IMR-90 (cell line): ENCODE data around the gene PHF3. TPM values are rescaled to one million over a fixed set of nuclear protein-coding genes. Genes with fewer than 3 reads are reported as not detected.

Source experiments
- ATAC-seq: fragments of 200-7000 bp; cut with Tn5 transposase; 2 replicates; pipeline ENCODE4 v1.9.1; 2020; ENCODE audit warnings: low read depth, mild to moderate bottlenecking, moderate library complexity
- BruUV-seq: library from RNA; stranded (reverse); fragments of 400-500 nt; replicated peaks from 2 replicates; lab custom pipeline; 2021; lab: Mats Ljungman, UMichigan
- CTCF ChIA-PET: fragments of 300-600 bp; formaldehyde crosslinking; extraction: SDS; loops from one replicate; lab custom pipeline; 2021; ENCODE audit warnings: antibody characterized with exemption; lab: Yijun Ruan, JAX
- POLR2A ChIA-PET: fragments of 300-600 bp; sonication (Branson Sonifier 250); formaldehyde crosslinking; loops from one replicate; lab custom pipeline; 2022; ENCODE audit warnings: antibody characterized with exemption; ENCODE audit not compliant: unreplicated experiment; lab: Charles Lee
- DNase-seq: peaks from one replicate; pipeline ENCODE4 v3.0.0; 2013
- H2AFZ ChIP-seq: replicated peaks from 2 replicates; pipeline ENCODE3; 2013; ENCODE audit warnings: low read length, mild to moderate bottlenecking; ENCODE audit not compliant: poor library complexity
- H2AK5ac ChIP-seq: 2 replicates; pipeline ENCODE4 v1.6.1; 2013; ENCODE audit warnings: low read depth, low read length, inconsistent platforms
- H2AK9ac ChIP-seq: replicated peaks from 2 replicates; pipeline ENCODE3; 2013; ENCODE audit warnings: mild to moderate bottlenecking, low read depth, low read length, moderate library complexity; ENCODE audit not compliant: poor library complexity
- H2BK120ac ChIP-seq: 2 replicates; pipeline ENCODE4 v1.6.1; 2013; ENCODE audit warnings: low read depth, low read length, inconsistent platforms
- H2BK15ac ChIP-seq: 3 replicates; pipeline ENCODE4 v1.6.1; 2013; ENCODE audit warnings: low read depth, low read length, inconsistent platforms
- H2BK20ac ChIP-seq: 2 replicates; pipeline ENCODE4 v1.6.1; 2013; ENCODE audit warnings: low read depth, mild to moderate bottlenecking, inconsistent platforms, low read length, moderate library complexity
- H2BK5ac ChIP-seq: 2 replicates; pipeline ENCODE4 v1.6.1; 2013; ENCODE audit warnings: mild to moderate bottlenecking, low read depth, low read length, inconsistent platforms; ENCODE audit not compliant: poor library complexity, severe bottlenecking
- H3K14ac ChIP-seq: replicated peaks from 2 replicates; pipeline ENCODE4 v1.6.1; 2013; ENCODE audit warnings: low read depth, low read length, inconsistent platforms
- H3K18ac ChIP-seq: 2 replicates; pipeline ENCODE4 v1.6.1; 2013; ENCODE audit warnings: low read depth, low read length, control low read depth
- H3K23ac ChIP-seq: 2 replicates; pipeline ENCODE4 v1.6.1; 2013; ENCODE audit warnings: low read depth, low read length, inconsistent platforms
- H3K27ac ChIP-seq: 2 replicates; pipeline ENCODE4 v1.5.1; 2013; ENCODE audit warnings: mild to moderate bottlenecking, control low read depth, low read length; ENCODE audit not compliant: insufficient read depth
- H3K27me3 ChIP-seq: 2 replicates; pipeline ENCODE4 v1.6.1; 2013; ENCODE audit warnings: low read length; ENCODE audit not compliant: control insufficient read depth, insufficient read depth
- H3K36me3 ChIP-seq: 2 replicates; pipeline ENCODE4 v1.6.1; 2013; ENCODE audit warnings: low read length, mixed read lengths; ENCODE audit not compliant: control insufficient read depth, insufficient read depth
- H3K4ac ChIP-seq: 2 replicates; pipeline ENCODE4 v1.6.1; 2013; ENCODE audit warnings: low read depth, low read length, inconsistent platforms
- H3K4me1 ChIP-seq: 2 replicates; pipeline ENCODE4 v1.6.1; 2013; ENCODE audit warnings: low read length, mixed read lengths; ENCODE audit not compliant: control insufficient read depth, insufficient read depth
- H3K4me2 ChIP-seq: 2 replicates; pipeline ENCODE4 v1.6.1; 2013; ENCODE audit warnings: low read depth, mild to moderate bottlenecking, control low read depth, low read length, moderate library complexity
- H3K4me3 ChIP-seq: 2 replicates; pipeline ENCODE4 v1.5.1; 2013; ENCODE audit warnings: low read depth, mild to moderate bottlenecking, control low read depth, low read length, moderate library complexity; ENCODE audit not compliant: insufficient read depth
- H3K56ac ChIP-seq: 2 replicates; pipeline ENCODE4 v1.6.1; 2013; ENCODE audit warnings: low read length, inconsistent platforms; ENCODE audit not compliant: insufficient read depth; ENCODE audit errors: extremely low read depth
- H3K79me1 ChIP-seq, 2 experiments: 2 replicates each; pipeline ENCODE4 v1.6.1; 2013; ENCODE audit warnings: low read length in 2 of 2, inconsistent platforms in 1 of 2, low read depth in 1 of 2
- H3K9ac ChIP-seq: 2 replicates; pipeline ENCODE4 v1.6.1; 2013; ENCODE audit warnings: low read depth, low read length, control low read depth
- H3K9me1 ChIP-seq: 2 replicates; pipeline ENCODE4 v1.6.1; 2013; ENCODE audit warnings: low read length, inconsistent platforms; ENCODE audit not compliant: insufficient read depth
- H3K9me3 ChIP-seq: 2 replicates; pipeline ENCODE4 v1.6.1; 2013; ENCODE audit warnings: low read length; ENCODE audit not compliant: control insufficient read depth, insufficient read depth
- H4K20me1 ChIP-seq: 2 replicates; pipeline ENCODE4 v1.6.1; 2013; ENCODE audit warnings: low read length, inconsistent platforms; ENCODE audit not compliant: insufficient read depth
- H4K5ac ChIP-seq: 2 replicates; pipeline ENCODE4 v1.6.1; 2013; ENCODE audit warnings: mild to moderate bottlenecking, low read depth, low read length, control low read depth
- H4K8ac ChIP-seq, 2 experiments: 2 replicates each; pipeline ENCODE4 v1.6.1; 2013; ENCODE audit warnings: low read depth in 2 of 2, low read length in 2 of 2, control low read depth in 1 of 2, inconsistent platforms in 1 of 2
- H4K91ac ChIP-seq: 2 replicates; pipeline ENCODE4 v1.6.1; 2013; ENCODE audit warnings: low read depth, low read length, inconsistent platforms; ENCODE audit not compliant: insufficient read depth
- CEBPB ChIP-seq: IDR thresholded peaks from 2 replicates; pipeline ENCODE4 v1.6.1; 2012; ENCODE audit warnings: low read depth, low read length, improper control_type of control experiment
- CTCF ChIP-seq: conservative IDR thresholded peaks from 2 replicates; pipeline ENCODE4 v1.5.1; 2012; ENCODE audit warnings: mild to moderate bottlenecking, low read depth, low read length, improper control_type of control experiment
- NFE2L2 ChIP-seq: fragments of 150-350 bp; IDR thresholded peaks from 2 replicates; pipeline ENCODE4 v1.6.1; 2016; ENCODE audit warnings: low read depth, mild to moderate bottlenecking, low read length
- RAD21 ChIP-seq: IDR thresholded peaks from 2 replicates; pipeline ENCODE4 v1.6.1; 2012; ENCODE audit warnings: low read length, improper control_type of control experiment
- SMC3 ChIP-seq: fragments of 150-350 bp; IDR thresholded peaks from 2 replicates; pipeline ENCODE4 v1.6.1; 2016; ENCODE audit warnings: low read depth, mild to moderate bottlenecking, antibody characterized with exemption, low read length, moderate library complexity
- WGBS, 2 experiments: methylation state at CpG; one replicate each; pipeline versions ENCODE4 v1.1.5 to v1.1.7; 2013; ENCODE audit warnings: missing lambda C conversion rate in 2 of 2; ENCODE audit not compliant: insufficient read length in 1 of 2; ENCODE audit errors: extremely low coverage in 2 of 2; 5-methylcytosine and 5-hydroxymethylcytosine counted together
- dilution Hi-C: fragments of 300-500 bp; cut with HindIII; formaldehyde crosslinking; loops from one replicate; pipeline ENCODE4 v1.14.3; 2018; ENCODE audit warnings: low sequenced_read_pairs; ENCODE audit not compliant: unreplicated experiment
- in situ Hi-C: fragments of 300-500 bp; cut with MboI; formaldehyde crosslinking; loops from 3 replicates; pipeline ENCODE4 v1.14.3; 2019; ENCODE audit warnings: low sequenced_read_pairs, inconsistent platforms, mixed read lengths
- intact Hi-C: fragments of 100-400 bp; cut with micrococcal nuclease; formaldehyde crosslinking; loops from 2 replicates; pipeline ENCODE4 v1.10.0; 2022
- microRNA-seq, 2 experiments: library from miRNA; stranded (forward) in 1 of 2; unstranded in 1 of 2; fragments of 10-50 nt in 1 of 2; fragments of <30 nt in 1 of 2; gene quantifications in 1 of 2; microRNA quantifications in 1 of 2; one replicate each; pipeline versions ENCODE3 to v1.1.0; 2013 to 2020; ENCODE audit not compliant: insufficient read depth in 1 of 2, insufficient read length in 1 of 2, unreplicated experiment in 1 of 2
- polyA plus RNA-seq, 3 experiments: library from polyadenylated mRNA; depleted of rRNA; stranded (reverse); fragments of >200 nt; gene quantifications; 2 replicates each; pipeline ENCODE4 v1.2.3, GENCODE V29; 2012; ENCODE audit warnings: low replicate concordance in 1 of 3
- small RNA-seq, 5 experiments: library from RNA; depleted of rRNA; stranded (forward); fragments of <200 nt; gene quantifications; one replicate each; pipeline ENCODE3, GENCODE V24; 2012
- total RNA-seq: library from RNA; depleted of rRNA; stranded (reverse); fragments of >200 nt; gene quantifications from 2 replicates; pipeline ENCODE4 v1.2.3, GENCODE V29; 2012; rRNA removed

PHF3 gene
- total and polyA plus RNA-seq, 2 of the 4 experiments (the other 2 are of a cell fraction) = 5.6 to 27.8 TPM

DNA sequence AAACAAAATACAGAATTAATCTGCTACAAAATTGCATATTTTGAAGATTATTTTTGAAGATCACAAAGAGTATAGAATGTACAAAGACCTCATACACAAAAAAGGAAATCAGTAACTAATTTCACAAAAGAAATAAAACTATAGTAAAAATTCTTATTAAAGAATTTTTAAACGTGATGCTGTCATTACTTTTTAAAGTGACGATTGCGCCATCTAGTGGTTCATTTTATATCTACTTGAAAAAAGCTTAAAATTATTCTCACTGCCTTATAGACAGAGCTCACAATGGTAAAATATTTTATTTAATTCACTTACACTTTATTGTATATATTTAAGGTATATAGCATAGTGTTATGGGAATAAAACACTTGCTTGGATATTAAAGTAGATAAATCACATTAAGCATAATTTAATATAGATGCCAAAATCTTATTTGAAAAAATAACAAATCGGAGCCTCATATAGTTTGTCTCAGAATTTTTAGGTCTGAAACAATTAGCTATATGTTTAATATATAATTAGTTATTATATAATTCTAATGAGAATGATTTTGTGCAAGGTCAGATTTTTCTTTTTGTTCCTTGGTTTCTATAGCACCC lies 128.8 kb downstream of the PHF3 start:
- ATAC-seq = peak; percentile 64
- H2BK20ac ChIP-seq = no peak overlapping the region
- no peak overlapping the region for H3K4ac ChIP-seq
- no CpG with 5 or more reads among the region's 4 CpGs for WGBS, 2 experiments
- H2AK5ac ChIP-seq = no peak overlapping the region
- ChIA-PET POLR2A (no interaction called here), CTCF (interaction anchor here (0.6 to 1.6 kb wide), 8 partner anchors 11 to 414 kb away, joined by 3 to 8 read pairs (median 3); no protein-coding TSS in a partner anchor)
- no peak overlapping the region for H3K23ac ChIP-seq
- H2BK120ac ChIP-seq = no peak overlapping the region
- no peaks in the 10 kb centered on the region for H4K20me1 ChIP-seq
- H3K9me3 ChIP-seq = no peaks in the 10 kb centered on the region; the same call in 1 of the 2 replicates
- no peak overlapping the region for H2AFZ ChIP-seq
- no peak overlapping the region for H4K5ac ChIP-seq
- BruUV-seq = no TSS peak
- peak; percentile 52 for DNase-seq
- H3K9me1 ChIP-seq = no peaks in the 10 kb centered on the region
- no peak overlapping the region for H2AK9ac ChIP-seq
- no peak overlapping the region for H3K18ac ChIP-seq
- intact Hi-C loops (loop anchor here (1.0 to 2.0 kb wide), 4 partner anchors 166 to 458 kb away; no protein-coding TSS in a partner anchor), dilution Hi-C loops (no loop called here), in situ Hi-C loops (loop anchor here (5.0 kb wide), 2 partner anchors 167 to 412 kb away; no protein-coding TSS in a partner anchor)
- no peak overlapping the region for H3K27ac ChIP-seq
- H4K8ac ChIP-seq = no peak overlapping the region
- no peak overlapping the region for H3K9ac ChIP-seq
- no peak overlapping the region for H4K91ac ChIP-seq
- H3K27me3 ChIP-seq = peaks cover 4% of the 10 kb centered on the region
- H2BK5ac ChIP-seq = no peak overlapping the region
- H3K56ac ChIP-seq = no peak overlapping the region
- no peaks in the 10 kb centered on the region for H3K36me3 ChIP-seq
- H3K4me1 ChIP-seq = no peaks in the 10 kb centered on the region
- no peak overlapping the region for H3K14ac ChIP-seq
- peak; percentile 56; the same call in 1 of the 2 replicates for TF ChIP-seq CEBPB
- TF ChIP-seq NFE2L2 = no peak
- peak; percentile 61 for TF ChIP-seq CTCF
- peak; percentile 59 for TF ChIP-seq RAD21
- TF ChIP-seq SMC3 = peak; percentile 55; the same call in 1 of the 2 replicates
- no peak overlapping the region for H3K4me2 ChIP-seq
- H3K79me1 ChIP-seq = no peaks in the 10 kb centered on the region
- H3K4me3 ChIP-seq = no peak overlapping the region
- H2BK15ac ChIP-seq = no peak overlapping the region

Small RNAs within 50 kb of the gene (microRNA-seq; reads per million reads assigned to microRNA genes)
- not detected for gene AL513043.1 (ENCODE audit: insufficient read depth, insufficient read length)

Small RNAs within 50 kb of the gene (small RNA-seq; reads per million reads assigned to genes)
- 0 reads per million in 5 experiments for gene AL513043.1

Other genes starting within 250 kb of the PHF3 start
- gene PTP4A1, start 63.3 kb upstream of the PHF3 start, total RNA-seq = 53.1 and 60.0 TPM in 2 replicates
- 16.2 and 31.2 TPM in 2 replicates for gene PTP4A1, start 63.3 kb upstream of the PHF3 start, polyA plus RNA-seq (2012; rRNA removed)